ENCODE data around the gene CDK5RAP2. TPM values are rescaled to one million over a fixed set of nuclear protein-coding genes. Genes with fewer than 3 reads are reported as not detected.

Gene CDK5RAP2
- total RNA-seq, 1 donor from 2014 or later: 74.0 TPM

DNA sequence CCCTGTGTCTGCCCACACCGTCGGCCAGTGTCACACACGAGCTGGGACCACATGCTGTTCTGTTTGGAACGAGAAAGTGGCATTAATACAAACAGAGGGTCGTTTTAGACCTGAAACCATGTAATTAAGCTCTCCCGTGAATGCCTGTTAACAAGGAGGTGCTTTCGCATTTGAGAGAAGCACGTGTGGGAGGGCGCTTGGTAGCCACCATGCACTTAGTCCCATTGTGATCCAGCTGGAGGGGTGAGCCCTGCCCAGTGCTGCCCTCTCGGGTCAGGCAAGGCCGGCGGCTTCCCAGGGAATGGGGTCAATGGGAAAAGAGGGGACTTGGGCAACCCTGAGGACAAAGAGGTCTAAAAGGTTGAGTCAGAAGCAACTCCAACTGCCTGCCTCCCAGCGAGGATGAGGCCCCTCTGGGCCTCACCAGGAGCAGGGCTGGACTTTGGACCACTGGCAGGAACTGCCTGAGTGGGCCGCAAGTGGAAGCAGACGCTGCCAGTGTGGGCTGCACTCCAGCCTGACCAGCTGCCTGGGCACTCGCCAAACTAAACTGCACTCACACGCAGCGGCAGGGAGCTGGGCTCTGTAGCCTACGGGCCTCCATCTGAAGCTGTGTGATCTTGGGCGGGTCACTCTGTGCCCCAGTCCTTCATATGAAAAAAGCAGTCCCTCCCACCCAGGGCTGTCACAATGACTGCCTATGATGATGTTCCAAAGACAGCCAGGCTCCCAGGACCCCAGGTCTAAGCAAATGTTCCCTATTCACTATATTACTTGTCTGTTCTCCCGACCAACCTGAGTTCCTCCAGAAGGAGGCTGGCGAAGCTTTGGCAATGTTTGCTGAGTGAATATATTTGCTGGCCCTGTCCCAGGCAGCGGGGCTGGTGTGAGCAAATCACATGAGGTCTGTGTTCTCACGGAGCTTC is 195.7 kb downstream of the CDK5RAP2 start:
- DNase-seq (no peak), ATAC-seq (ENCODE audit: poor library complexity) (peak; percentile 5)
- intact Hi-C loops (cut with DNase I): no loop called here

DNA sequence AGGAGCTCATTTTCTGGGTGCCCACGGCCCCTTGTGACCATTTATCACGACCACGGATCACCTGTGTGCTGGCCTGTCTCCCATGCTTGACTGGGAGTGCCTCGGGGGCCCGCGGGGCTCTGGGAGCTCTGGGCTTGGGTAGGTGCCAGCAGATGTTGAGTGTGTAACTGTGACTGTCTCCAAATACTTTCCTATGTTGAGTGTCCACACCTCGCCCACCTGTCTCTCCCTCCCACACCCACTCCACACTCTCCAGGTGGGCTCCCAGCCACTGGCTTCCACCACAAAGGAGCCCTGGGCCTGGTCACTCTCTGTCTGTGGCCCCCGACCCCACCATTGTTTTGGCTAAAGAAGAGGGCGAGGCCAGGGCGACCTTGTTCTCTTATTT is 196.4 kb downstream of the CDK5RAP2 start:
- no peak for ATAC-seq (ENCODE audit: poor library complexity)
- intact Hi-C loops (cut with DNase I): no loop called here
- no peak for DNase-seq

DNA sequence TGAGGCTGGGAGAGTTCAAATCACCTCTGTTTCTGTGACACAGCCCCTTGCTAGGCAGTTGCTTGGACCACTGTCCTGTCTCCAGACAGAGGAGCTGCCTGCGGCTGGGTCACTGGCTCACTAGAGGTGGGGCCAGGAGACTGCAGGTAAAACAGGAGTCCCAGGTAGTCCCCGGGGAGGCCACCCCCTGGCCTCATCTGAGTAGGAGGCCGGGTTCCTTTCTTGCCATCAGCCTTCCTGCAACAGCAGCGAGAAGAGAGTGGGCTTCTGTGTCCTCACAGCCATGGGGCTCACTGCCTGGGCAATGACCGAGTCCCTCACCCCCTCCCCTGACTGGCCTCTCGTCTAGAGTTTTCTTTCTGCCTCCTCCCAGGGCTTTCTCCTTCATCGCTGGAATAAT is 197.5 kb downstream of the CDK5RAP2 start:
- DNase-seq: no peak
- ATAC-seq (ENCODE audit: poor library complexity): no peak
- intact Hi-C loops (cut with DNase I): no loop called here

DNA sequence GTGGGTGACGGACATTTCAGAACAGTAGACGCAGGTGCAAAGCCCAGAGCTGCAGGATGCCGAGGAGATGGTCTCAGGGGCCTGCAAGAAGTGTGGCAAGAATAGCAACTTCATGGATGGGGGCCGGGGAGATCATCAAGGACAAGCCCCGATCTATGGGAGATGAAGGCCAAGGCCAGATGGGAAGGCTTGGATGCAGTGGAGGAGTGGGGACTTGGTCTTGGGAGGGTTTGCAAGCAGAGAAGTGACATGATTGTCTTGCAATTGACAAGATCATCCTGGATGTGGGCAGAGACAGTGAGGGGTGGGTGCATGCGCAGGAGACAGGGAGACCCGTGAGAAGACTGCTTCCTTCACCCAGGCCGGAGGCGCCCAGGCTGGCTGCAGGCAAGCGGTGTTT is 198.1 kb downstream of the CDK5RAP2 start:
- no peak for DNase-seq
- intact Hi-C loops (cut with DNase I): no loop called here
- ATAC-seq (ENCODE audit: poor library complexity): no peak

DNA sequence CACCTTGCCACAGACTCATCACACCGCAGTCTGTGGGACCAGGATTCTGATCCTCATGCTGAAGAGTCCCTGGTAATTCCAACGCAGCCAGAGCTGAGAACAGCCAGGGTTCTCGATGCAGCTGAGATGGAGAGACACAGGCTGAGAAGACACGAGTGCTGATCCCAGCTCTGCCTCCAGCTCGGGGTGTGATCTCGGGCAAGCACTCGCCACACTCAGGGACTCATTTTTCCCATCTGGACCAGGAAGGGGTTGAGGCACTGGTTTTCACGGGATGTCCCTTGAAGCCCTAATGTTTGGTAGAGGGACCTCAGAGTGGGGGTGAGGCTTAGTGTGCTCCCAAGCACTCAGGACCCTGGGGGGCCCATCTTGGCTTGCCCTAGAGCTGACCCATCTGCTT is 200.4 kb downstream of the CDK5RAP2 start:
- intact Hi-C loops (cut with DNase I): no loop called here
- DNase-seq: no peak
- no peak for ATAC-seq (ENCODE audit: poor library complexity)

DNA sequence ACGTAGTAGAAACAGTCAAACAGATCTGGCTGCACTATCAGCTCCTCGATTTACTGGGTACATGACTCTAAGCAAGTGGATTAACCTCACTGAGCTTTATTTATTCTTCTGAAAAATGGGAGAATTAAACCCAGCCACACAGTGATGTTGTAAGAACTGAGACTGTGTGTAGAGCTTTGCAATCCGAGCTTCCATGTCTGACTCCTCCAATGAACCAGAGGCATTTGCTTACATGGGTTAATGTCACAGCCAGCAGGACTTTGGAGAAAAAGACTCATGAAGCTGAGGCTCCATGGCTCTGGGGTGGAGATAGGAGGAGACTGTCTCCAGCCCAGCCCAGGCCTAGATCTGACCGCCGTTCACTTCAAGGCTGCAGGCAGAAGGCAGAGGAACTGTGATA is 201.3 kb downstream of the CDK5RAP2 start:
- intact Hi-C loops (cut with DNase I): no loop called here
- no peak for DNase-seq
- no peak for ATAC-seq (ENCODE audit: poor library complexity)

DNA sequence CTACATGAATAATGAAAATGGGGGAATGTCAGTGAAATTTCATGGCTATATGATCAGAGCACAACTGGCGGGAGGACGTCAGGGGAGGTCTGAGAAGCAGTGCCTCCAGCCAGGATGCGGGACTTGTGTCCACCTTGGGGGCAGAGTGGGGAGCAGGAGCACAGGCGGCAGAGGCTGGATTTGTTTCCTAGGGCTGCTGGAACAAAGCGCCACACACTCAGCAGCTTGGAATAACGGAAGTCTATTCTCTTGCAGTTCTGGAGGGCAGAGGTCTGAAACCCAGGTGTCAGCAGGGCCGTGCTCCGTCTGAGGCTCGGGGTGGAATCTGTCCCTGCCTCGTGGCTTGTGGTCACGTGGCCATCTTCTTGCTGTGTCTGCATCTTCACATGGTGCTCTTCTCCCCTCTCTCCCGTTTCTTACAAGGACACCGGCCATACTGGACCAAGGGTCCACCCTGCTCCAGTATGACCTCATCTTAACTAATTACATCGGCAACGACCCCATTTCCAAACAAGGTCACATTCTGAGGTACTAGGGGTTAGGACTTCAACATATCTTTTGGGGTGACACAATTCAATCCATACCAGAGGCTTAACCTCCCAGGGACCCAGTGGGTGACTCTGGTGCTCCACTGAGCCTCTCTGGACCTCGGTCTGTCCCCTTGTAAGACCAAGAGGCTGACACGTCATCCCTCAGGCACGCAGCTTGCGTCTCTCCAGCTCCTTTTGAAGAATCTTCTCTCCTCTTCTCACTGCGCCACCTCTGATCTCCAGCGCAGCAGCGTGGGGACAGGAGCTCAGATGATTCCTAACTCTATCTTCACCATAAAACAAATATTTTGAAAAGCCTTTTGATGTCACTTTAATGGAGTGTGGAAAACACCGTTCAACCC is 202.5 kb downstream of the CDK5RAP2 start:
- DNase-seq (no peak), ATAC-seq (ENCODE audit: poor library complexity) (no peak)
- intact Hi-C loops (cut with DNase I): no loop called here

DNA sequence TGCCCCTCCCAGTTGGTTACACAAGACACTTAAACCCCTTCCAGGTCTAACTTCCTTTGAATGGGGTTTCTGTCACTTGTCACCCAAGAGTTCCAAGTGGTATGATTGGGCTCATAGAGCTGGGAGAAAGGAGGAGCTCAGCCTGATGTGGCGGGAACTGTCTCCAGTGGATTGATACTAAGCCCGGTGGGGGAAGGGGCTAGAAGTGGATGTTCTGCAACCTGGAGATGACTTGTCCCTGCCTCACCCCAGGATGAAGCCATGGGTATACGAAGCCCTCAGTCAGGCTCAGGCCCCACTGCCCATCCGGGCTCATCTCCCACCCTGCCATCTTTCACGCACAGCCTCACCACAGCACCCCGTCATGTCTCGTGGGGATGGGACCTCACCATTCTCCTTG is 203.9 kb downstream of the CDK5RAP2 start:
- DNase-seq (no peak), ATAC-seq (ENCODE audit: poor library complexity) (no peak)
- intact Hi-C loops (cut with DNase I): no loop called here

DNA sequence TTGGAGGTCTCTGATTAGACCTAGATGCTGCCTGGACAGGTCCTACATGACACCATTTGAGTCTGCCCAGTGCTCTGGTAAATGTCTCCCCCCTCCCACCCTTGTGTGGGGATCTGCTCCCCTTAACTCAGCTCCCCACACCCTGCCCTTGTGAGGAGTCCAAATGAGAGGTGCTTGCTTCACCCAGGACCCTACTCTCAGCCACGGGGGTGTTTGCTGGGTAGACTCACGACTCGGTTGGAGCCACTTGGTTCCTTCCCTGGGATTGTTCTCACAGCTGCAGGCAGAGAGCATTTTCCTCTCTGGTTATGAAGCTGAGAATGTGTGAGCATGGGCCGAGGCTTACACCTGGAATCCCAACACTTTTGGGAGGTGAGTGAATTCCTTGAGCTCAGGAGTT is 204.7 kb downstream of the CDK5RAP2 start:
- intact Hi-C loops (cut with DNase I): no loop called here
- ATAC-seq (ENCODE audit: poor library complexity) (no peak), DNase-seq (no peak)

DNA sequence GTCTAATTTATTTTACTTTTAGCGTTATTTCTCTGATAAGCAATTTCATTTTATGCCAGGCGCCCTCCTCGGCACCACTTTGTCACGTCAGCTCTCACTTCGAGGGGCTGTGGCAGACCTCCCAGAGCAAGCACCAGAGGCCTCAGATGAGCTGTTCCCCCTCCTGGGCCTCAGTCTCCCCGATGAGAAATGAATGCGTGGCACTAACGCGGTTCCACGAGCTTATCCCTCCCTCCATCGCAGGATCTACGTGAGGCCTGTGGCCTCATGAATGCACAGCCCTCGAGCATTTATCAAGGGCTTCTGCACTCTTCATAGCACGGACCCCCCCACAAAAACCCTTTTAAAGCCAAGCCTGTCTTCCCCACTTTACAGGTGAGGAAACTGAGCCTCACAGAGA is 205.2 kb downstream of the CDK5RAP2 start:
- no peak for ATAC-seq (ENCODE audit: poor library complexity)
- intact Hi-C loops (cut with DNase I): no loop called here
- no peak for DNase-seq

DNA sequence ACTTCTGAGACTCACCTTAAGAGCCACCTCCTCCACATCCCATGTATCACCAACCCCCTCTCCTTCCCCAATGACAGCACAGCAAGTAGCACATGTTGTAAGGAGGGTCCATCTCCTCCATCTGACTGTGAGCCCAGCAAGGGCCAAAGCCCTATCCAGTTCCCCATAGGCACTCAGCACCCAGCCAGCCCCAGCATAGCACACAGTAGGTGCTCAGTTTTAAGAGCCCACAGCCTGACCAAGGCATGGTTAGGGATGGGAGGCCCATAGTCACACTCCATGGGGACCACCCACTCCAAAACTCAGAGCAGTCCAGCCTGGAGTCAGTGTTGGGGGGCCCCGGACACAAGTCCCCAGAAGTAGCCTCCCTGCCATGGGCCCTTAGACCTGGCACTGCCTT is 205.7 kb downstream of the CDK5RAP2 start:
- ATAC-seq (ENCODE audit: poor library complexity): no peak
- no peak for DNase-seq
- intact Hi-C loops (cut with DNase I): no loop called here

DNA sequence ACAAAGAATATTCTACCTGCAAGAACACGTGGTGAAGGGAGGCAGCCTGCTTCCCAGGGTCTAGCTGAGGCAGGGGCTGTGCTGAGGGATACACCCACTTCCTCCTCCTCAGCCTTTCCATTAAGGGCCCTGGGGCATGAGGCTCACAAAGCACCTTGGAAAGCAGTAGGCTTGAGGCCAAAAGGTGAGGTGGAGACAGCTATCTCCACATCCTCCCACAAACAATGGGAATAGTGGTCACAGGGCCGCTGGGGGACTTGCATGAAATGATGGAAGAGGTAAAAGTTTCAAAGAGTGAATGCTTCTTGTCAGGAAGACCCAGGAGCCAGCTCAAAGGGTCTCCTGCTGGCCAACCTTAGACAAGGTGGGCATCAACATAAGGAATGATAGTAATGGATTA is 207.9 kb downstream of the CDK5RAP2 start:
- no peak for ATAC-seq (ENCODE audit: poor library complexity)
- intact Hi-C loops (cut with DNase I): no loop called here

DNA sequence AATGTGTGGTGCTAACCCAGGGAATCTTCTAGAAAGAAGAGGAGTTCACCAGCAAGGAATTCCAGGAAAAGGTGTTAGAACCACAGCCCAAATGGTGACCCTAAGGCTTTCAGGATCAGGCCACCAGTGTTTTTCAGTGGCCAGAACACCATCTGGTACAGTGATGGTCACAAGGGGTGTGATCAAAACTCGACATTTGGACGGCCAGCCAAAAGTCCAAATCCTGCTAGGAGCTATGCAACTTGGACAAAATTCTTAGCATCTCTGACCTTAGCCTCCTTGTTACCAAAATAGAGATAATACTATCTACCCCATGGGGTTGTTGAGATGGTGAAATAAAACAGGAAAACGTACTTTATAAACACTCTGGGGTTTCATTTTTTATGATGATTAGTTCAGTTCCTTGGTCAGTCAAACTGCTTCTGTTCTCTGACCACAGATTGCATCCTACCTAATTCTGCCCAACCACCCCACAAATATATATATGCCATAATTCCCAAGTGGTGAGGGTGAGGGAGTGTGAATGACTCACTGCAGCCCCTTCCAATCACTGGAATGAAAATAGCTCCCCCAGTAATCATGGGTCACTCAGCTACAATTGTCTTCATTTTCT is 210.3 kb downstream of the CDK5RAP2 start:
- intact Hi-C loops (cut with DNase I): no loop called here
- ATAC-seq (ENCODE audit: poor library complexity) (peak; percentile 70), DNase-seq (no peak)

More for the DNA sequence above, 207.9 kb downstream of the CDK5RAP2 start:
- DNase-seq: no peak

DNA sequence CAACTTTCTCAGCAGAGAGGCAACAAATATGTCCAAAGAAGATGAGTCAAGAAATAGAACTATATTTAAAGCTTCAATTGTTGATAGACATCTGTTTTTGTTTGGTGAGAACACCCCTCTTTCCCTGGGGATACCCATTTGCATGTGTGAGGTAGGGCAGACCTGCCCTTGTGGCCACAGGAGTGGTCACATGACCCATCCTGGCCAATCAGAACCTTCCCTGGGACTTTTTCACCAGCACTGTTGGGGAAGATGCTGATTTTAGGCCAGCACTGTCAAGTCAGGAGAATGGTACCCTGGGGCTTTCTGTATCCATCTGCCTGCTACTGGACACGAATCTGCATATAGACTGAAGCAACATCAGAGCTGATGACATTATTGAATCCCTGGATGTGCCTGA is 211.2 kb downstream of the CDK5RAP2 start:
- intact Hi-C loops (cut with DNase I): no loop called here
- ATAC-seq (ENCODE audit: poor library complexity): no peak
- DNase-seq: no peak

DNA sequence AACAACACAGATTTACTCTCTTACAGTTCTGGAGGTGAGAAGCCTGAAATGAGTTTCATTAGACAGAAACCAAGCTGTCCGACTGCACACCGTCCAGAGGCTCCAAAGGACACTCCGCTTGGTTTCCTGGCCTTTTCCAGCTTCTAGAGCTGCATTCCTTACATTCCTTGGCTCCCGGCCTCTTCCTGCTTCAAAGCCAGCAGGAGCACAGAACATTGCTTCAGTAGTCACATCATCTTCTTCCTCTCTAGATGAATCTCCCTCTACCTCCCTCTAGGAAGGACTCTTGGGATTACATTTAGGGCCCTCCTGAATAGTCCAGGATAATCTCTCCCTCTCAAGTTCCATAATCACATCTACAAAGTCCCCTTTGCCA is 213.3 kb downstream of the CDK5RAP2 start:
- DNase-seq: no peak
- ATAC-seq (ENCODE audit: poor library complexity): peak; percentile 59
- intact Hi-C loops (cut with DNase I): no loop called here

DNA sequence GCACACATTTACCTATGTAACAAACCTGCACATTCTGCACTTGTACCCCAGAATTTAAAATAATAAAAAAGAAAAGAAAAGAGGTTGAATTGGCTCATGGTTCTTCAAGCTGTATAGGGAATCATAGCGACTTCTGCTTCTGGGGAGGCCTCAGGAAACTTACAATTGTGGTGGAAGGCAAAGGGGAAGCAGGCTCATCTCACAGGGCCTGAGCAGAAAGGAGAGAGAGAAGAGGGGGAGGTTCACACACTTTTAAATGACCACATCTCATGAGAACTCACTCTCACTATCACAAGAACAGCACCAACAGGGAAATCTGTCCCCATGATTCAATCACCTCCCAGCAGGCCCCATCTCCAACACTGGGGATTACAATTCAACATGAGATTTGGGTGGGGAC is 214.6 kb downstream of the CDK5RAP2 start:
- intact Hi-C loops (cut with DNase I): no loop called here

DNA sequence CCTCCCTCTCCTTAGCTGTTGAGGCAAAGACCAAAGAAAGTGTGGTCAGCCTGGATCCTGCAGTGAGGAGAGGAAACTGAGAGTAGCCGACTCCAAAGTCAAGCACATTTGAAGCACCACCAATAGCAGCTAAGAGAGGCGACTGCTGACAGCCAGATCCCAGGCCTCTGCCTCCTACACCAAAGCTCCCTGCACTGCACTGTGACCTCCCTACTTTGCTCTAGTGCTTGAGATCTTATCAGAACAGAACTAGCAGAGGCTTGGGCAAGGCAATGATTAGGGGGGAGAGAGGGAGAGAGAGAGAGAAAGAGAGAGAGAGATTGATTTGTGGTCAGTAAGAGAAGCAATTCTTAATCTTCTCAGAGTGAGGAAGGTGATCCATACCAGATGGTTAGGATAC is 216.3 kb downstream of the CDK5RAP2 start:
- no peak for ATAC-seq (ENCODE audit: poor library complexity)
- intact Hi-C loops (cut with DNase I): no loop called here
- no peak for DNase-seq

More for the DNA sequence above, 214.6 kb downstream of the CDK5RAP2 start:
- no peak for ATAC-seq (ENCODE audit: poor library complexity)
- DNase-seq: no peak

DNA sequence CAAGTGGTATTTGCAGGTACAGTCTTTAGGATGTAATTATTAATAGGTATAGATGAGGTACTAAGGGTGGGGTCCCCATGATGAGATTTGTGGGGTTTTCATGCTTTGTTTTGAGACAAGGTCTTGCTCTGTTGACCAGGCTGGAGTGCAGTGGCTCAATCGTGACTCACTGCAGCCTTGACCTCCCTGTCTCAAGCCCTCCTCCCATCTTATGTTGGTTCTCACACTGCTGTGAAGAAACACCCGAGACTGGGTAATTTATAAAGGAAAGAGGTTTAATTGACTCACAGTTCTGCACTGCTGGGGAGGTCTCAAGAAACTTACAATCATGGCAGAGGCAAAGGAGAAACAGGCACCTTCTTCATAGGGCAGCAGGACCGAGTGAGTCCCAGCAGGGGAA is 217.5 kb downstream of the CDK5RAP2 start:
- DNase-seq (no peak), ATAC-seq (ENCODE audit: poor library complexity) (no peak)
- intact Hi-C loops (cut with DNase I): no loop called here

DNA sequence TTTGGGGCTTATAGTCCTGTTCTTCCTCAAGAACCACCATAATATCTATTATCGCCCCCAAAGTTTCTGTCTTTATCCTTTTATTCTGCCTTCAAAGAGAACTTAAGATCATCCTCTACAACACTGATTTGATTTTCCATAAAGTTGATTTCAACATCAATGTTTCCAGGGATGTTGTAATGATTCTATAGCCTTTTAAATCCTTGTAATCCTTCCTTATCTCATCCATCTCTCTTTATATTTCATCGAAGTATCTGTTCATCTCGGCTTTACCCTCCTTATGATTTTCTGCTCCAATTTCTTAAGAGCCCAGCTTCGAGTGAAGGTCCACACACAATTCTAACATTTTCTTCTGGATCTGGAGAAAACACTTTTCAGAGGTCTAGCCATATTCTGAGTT is 218.4 kb downstream of the CDK5RAP2 start:
- intact Hi-C loops (cut with DNase I): no loop called here
- DNase-seq: no peak
- no peak for ATAC-seq (ENCODE audit: poor library complexity)

Measured in Right ventricle myocardium superior (tissue), 1 donor.